ENCODE measurements around the gene TSFM.

TSFM gene

DNA sequence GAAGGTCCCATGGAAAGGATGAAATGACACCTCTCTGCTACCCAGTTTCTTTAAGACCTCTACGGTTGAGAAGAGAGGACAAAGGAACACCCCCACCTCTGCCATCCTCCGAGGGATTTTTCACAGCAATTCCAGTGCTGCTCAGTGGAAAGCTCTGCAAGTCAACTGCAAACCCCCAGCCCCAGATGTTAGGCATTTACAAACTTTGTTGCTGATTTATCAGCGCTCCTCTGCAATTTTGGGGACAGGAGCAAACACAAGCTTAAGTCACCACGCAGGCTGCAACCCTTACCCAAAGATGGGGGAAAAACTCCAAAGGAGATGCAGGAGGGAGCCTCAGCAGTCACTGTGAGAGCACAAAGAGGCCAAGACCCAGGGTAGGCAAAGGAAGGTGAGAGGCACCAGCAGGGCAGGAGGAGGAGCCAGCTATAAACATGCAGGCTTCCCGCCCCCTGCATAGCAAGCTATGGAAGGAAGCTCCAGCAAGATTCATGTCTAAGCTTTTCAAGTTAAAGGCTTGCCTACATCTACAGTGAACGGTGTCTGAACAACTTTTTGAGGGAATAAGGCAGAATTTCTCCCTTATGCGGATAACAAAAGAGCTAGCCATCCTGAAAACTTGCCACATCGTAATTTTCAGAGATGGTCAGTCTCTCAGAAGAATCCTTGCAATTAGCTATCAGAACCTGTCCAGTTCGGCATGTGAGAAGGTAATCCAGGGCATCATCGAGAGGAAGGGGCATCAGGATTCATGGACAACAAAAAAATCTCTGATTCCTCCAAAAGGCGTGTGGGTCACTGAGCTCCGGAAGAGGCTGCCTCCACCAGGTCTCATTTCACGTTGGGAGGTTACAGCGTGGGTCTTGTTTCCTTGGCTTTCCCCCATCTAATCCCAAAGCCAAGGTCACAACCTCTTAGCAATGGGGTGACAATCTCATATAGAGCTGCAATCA is 60.0 kb downstream of the TSFM start:
- DNase-seq (ENCODE audit: extremely low spot score) = no peak
- no peak for TF ChIP-seq CTCF (IDR thresholded peaks at IDR 0.05; ENCODE audit: control extremely low read depth, extremely low read depth, low read depth, missing control alignments)
- ChIA-PET CTCF (interaction anchor here (0.9 to 12.3 kb wide), 9 partner anchors 9 to 62 kb away, joined by 3 to 279 read pairs (median 4); partner anchors contain the start of gene AVIL), POLR2A (no interaction called here)

DNA sequence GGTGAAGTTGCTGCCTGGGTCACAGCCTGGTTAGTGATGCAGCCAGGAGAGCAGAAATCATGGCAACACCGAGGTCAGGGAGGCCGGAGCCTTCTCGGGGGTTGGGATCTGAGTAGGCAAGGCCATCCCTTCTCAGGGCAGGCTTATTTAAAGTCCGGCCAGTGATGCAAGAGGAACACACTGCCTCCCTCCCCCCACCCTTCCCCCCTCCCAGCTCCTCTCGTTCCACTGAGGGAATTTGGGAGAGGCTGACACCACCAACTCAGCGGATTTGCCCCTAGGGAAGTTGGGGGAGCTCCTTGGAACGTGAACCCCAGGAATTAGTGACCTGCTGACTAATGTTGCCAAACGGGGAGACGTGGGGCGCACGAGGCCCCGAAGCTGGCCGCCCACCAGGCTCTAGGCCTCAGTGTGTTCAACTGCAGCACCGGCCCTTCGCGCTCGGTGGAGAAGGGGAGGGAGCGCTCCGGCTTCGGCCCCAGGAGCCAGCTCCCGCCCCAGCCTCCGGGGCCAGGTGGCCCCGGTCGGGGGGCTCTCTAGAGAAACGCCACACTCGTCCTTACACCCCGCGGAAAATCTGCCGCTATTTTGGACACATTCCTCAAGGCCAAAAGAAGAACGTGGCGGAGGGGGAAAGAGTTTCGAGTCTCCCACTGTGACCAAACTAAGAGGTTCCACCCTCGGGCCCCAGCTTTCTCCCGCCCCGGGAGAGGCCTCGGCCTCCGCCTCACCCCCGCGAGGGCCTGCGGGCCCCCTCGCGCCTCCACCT is 62.3 kb downstream of the TSFM start:
- ChIA-PET CTCF (interaction anchor here (0.6 to 5.4 kb wide), 8 partner anchors 9 to 783 kb away, joined by 3 to 38 read pairs (median 8); no protein-coding TSS in a partner anchor), POLR2A (interaction anchor here (0.5 to 1.0 kb wide), 5 partner anchors 9 to 99 kb away, joined by 3 to 9 read pairs (median 5); no protein-coding TSS in a partner anchor)
- DNase-seq (ENCODE audit: extremely low spot score) = peak; percentile 58
- TF ChIP-seq CTCF (IDR thresholded peaks at IDR 0.05; ENCODE audit: control extremely low read depth, extremely low read depth, low read depth, missing control alignments) = no peak

DNA sequence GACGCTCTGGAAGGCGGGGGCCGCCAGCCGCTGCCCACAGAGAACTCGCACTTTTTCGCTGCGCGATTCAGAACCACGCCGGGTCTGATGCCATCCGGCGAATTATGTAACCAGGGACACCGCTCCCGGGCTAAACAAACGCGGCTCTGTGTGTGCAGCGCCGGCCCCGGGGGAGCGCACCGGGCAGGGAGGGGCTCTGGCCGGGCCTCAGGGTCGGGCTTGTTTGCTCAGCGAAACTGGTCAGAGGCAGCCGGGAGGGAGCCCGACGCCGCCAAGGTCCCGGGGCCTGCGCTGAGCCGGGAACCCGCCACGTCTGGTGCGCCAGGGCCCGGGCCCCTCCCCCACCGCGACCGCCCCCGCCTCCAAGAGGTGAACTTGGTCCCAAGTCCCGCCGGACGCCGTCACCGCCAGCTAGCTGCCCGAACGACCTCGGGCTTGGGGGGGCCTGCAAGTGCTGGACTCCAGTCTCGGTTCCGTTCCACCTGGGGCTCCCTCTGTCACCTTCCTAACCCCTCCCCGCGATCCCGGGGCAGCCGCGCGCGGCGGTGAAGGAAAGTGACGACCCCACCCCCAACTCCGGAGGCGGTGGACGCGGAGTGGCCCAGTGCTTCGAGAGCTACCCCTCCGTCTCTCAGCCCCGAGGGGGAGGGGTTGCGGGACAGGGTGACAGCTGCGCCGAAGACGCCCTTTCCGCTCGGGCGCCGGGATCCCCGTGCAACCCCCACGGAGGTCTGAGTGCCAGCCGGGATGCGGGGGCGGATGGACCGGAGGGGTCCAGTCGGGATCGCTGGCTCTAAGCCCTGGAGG is 63.1 kb downstream of the TSFM start:
- DNase-seq (ENCODE audit: extremely low spot score) = peak; percentile 74
- no peak for TF ChIP-seq CTCF (IDR thresholded peaks at IDR 0.05; ENCODE audit: control extremely low read depth, extremely low read depth, low read depth, missing control alignments)
- ChIA-PET POLR2A (interaction anchor here (1.0 to 1.6 kb wide), 2 partner anchors 49 to 53 kb away, joined by 3 to 7 read pairs; no protein-coding TSS in a partner anchor), CTCF (interaction anchor here (1.1 to 5.4 kb wide), 8 partner anchors 8 to 59 kb away, joined by 3 to 38 read pairs (median 8); no protein-coding TSS in a partner anchor)

DNA sequence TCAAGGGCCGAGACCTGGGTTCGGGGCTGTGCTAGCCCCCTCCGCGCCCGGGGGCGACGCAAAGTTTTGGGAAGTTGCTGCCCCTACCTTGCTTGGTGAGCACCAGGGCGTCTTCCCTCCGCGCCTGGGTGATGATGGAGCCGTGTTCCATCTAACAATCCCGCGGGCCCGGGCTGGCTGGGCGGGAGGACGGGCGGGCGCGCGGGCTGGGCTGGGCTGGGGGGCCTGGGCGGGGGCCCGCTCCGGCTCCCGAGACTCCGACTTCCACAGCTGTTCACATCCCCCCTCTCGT is 63.6 kb downstream of the TSFM start:
- ChIA-PET CTCF (interaction anchor here (1.0 to 5.4 kb wide), 7 partner anchors 9 to 80 kb away, joined by 3 to 38 read pairs (median 4); no protein-coding TSS in a partner anchor), POLR2A (interaction anchor here (0.6 to 1.6 kb wide), 4 partner anchors 40 to 53 kb away, joined by 3 to 7 read pairs (median 5); no protein-coding TSS in a partner anchor)
- no peak for TF ChIP-seq CTCF (IDR thresholded peaks at IDR 0.05; ENCODE audit: control extremely low read depth, extremely low read depth, low read depth, missing control alignments)
- no peak for DNase-seq (ENCODE audit: extremely low spot score)

DNA sequence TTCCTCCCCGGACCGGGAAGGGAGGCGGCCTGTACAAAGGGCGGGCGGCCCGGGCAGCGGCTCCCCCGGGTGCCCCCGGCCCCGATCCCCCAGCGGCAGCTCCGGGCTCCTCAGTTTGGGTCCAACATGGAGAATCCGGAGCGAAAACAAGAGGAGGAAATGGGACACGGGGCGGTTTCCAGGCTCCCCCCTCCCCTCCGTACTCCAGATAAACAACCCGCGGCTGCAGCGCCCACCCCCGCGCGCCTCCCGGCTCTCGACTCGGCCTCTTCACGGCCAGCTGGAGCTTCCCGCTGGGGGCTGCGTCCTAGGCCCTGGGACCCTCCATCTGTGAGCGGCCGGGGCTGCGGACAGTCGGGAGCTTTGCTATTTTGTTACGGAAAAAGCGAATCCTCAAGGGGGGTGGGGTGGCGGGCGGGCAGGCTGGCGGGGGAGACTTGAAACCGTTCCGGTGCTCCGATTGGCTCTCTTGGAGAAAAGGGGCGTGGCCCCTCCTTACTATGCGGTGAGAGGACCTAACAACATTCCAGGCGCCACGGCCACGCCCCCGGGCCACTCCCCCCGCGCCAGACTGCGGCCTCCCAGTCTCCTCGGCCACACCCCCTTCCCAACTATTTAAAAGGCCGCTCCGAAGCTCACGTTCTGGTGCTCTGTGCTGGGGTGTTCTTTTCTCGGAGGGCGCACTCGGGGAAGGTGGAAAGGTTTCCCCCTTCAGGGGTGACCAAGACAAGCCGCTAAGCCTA is 64.2 kb downstream of the TSFM start, which contains the start of gene CTDSP2:
Gene CTDSP2, minus strand, starts transcription at position 153 of the 743 bp plus-strand sequence. CDS start 294 bp downstream, outside the sequence.
- peak; percentile 97 for DNase-seq (ENCODE audit: extremely low spot score)
- ChIA-PET POLR2A (interaction anchor here (0.6 to 1.6 kb wide), 6 partner anchors 8 to 52 kb away, joined by 3 to 7 read pairs (median 4); no protein-coding TSS in a partner anchor), CTCF (interaction anchor here (1.0 to 5.4 kb wide), 8 partner anchors 10 to 80 kb away, joined by 3 to 38 read pairs (median 4); no protein-coding TSS in a partner anchor)
- no peak for TF ChIP-seq CTCF (IDR thresholded peaks at IDR 0.05; ENCODE audit: control extremely low read depth, extremely low read depth, low read depth, missing control alignments)
